Measurements from ENCODE around the gene BIRC7. TPM values are rescaled to one million over a fixed set of nuclear protein-coding genes. Genes with fewer than 3 reads are reported as not detected.
A peak's percentile ranks its signal among the peaks of the same experiment; 100 is the strongest.

Gene BIRC7
- total and polyA plus RNA-seq, 10 donors: 0.40 to 2.9 (median 1.2) TPM; not detected in 2

- Histone ChIP-seq H3K36me3 (no peaks in the 10 kb centered on the region), H3K27ac (peak overlapping the region in 6 of 8 donors; percentile 29 to 70 (median 62)), H3K27me3 (replicated peaks in 1 of 7) (peaks cover 0 to 54% (median 15%) of the 10 kb centered on the region in 7 donors), H3K4me3 (peak overlapping the region in 2 of 8 donors; percentile 7 to 46), H3K4me1 (peaks cover 0 to 62% (median 24%) of the 10 kb centered on the region in 6 donors), H3K9me3 (no peaks in the 10 kb centered on the region)
- WGBS, 5 donors: 49 to 68% (median 65%) methylated on average over 5 to 10 of the region's 10 CpGs; no CpG with 5 or more reads in 1 of the 5 donors
- intact Hi-C loops (cut with DNase I; ENCODE audit: low total_unique reads): no loop called here
- no peak for TF ChIP-seq POLR2A (IDR thresholded peaks at IDR 0.05)
- no peak for TF ChIP-seq POLR2AphosphoS5 (IDR thresholded peaks at IDR 0.05)
- TF ChIP-seq, protein P1, sequence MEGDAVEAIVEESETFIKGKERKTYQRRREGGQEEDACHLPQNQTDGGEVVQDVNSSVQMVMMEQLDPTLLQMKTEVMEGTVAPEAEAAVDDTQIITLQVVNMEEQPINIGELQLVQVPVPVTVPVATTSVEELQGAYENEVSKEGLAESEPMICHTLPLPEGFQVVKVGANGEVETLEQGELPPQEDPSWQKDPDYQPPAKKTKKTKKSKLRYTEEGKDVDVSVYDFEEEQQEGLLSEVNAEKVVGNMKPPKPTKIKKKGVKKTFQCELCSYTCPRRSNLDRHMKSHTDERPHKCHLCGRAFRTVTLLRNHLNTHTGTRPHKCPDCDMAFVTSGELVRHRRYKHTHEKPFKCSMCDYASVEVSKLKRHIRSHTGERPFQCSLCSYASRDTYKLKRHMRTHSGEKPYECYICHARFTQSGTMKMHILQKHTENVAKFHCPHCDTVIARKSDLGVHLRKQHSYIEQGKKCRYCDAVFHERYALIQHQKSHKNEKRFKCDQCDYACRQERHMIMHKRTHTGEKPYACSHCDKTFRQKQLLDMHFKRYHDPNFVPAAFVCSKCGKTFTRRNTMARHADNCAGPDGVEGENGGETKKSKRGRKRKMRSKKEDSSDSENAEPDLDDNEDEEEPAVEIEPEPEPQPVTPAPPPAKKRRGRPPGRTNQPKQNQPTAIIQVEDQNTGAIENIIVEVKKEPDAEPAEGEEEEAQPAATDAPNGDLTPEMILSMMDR (IDR thresholded peaks at IDR 0.05 in 8 of 11, conservative IDR thresholded peaks at IDR 0.05 in 3 of 11): no peak
- DNase-seq: no peak
Measured at GRCh38 chr20:63238031-63238430, 2.3 kb downstream of the BIRC7 start.

- Histone ChIP-seq H3K36me3 (no peaks in the 10 kb centered on the region), H3K9me3 (no peaks in the 10 kb centered on the region), H3K27ac (peak overlapping the region in 6 of 8 donors; percentile 29 to 70 (median 62)), H3K4me3 (peak overlapping the region in 2 of 8 donors; percentile 7 to 46), H3K4me1 (peaks cover 0 to 62% (median 24%) of the 10 kb centered on the region in 6 donors), H3K27me3 (replicated peaks in 1 of 7) (peaks cover 0 to 50% (median 11%) of the 10 kb centered on the region in 7 donors)
- WGBS, 5 donors: 37 to 51% (median 44%) methylated on average over 8 to 16 of the region's 16 CpGs
- TF ChIP-seq, protein P1 (IDR thresholded peaks at IDR 0.05 in 8 of 11, conservative IDR thresholded peaks at IDR 0.05 in 3 of 11): peak in 1 of 11 experiments; percentile 9
- TF ChIP-seq POLR2AphosphoS5 (IDR thresholded peaks at IDR 0.05) (peak; percentile 56 to 86 (median 80)), POLR2A (IDR thresholded peaks at IDR 0.05) (no peak)
- intact Hi-C loops (cut with DNase I; ENCODE audit: low total_unique reads): no loop called here
- DNase-seq: no peak
Measured at GRCh38 chr20:63238514-63239125, 2.9 kb downstream of the BIRC7 start.

DNA sequence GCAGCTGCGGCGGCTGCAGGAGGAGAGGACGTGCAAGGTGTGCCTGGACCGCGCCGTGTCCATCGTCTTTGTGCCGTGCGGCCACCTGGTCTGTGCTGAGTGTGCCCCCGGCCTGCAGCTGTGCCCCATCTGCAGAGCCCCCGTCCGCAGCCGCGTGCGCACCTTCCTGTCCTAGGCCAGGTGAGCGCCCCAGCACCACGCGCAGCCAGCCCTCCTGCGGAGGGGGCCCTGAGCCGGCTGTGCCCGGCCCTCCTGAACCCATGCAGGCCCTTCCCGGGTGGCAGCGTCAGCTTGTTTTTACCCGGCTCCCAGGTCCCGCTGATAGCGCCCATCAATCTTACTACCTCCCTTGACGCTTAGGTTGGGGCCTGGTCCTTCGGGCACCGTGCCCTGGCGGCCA lies 3.7 kb downstream of the BIRC7 start:
- TF ChIP-seq, protein P1 (IDR thresholded peaks at IDR 0.05 in 8 of 11, conservative IDR thresholded peaks at IDR 0.05 in 3 of 11): no peak
- TF ChIP-seq POLR2A (IDR thresholded peaks at IDR 0.05) (no peak), POLR2AphosphoS5 (IDR thresholded peaks at IDR 0.05) (no peak)
- H3K4me1 ChIP-seq: peaks cover 0 to 62% (median 22%) of the 10 kb centered on the region in 6 donors
- 88 to 93% (median 91%) methylated on average over 18 to 30 of the region's 30 CpGs for WGBS, 5 donors
- no peak overlapping the region for H3K4me3 ChIP-seq
- intact Hi-C loops (cut with DNase I; ENCODE audit: low total_unique reads): no loop called here
- peak overlapping the region in 3 of 8 donors; percentile 66 to 70 (median 69) for H3K27ac ChIP-seq
- no peak for DNase-seq
- H3K9me3 ChIP-seq: no peaks in the 10 kb centered on the region
- H3K36me3 ChIP-seq: no peaks in the 10 kb centered on the region
- peaks cover 0 to 50% (median 6%) of the 10 kb centered on the region in 7 donors for H3K27me3 ChIP-seq (replicated peaks in 1 of 7)

DNA sequence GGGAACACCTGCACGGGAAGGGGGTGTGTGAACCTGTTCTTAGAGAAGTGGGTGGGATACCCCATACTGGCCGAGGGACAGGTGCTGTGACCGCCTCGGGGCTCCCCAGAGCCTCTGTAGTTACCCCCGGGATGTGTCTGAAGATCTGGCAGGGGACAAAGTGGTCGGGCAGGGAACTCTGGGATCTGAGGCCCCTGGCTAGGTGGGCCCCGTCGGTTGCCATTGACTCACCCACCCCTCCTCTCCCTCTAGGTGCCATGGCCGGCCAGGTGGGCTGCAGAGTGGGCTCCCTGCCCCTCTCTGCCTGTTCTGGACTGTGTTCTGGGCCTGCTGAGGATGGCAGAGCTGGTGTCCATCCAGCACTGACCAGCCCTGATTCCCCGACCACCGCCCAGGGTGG lies 4.3 kb downstream of the BIRC7 start:
- peak overlapping the region in 1 of 8 donors; percentile 57 for H3K27ac ChIP-seq
- no peak overlapping the region for H3K4me3 ChIP-seq
- peaks cover 0 to 50% (median under 1%) of the 10 kb centered on the region in 7 donors for H3K27me3 ChIP-seq (replicated peaks in 1 of 7)
- DNase-seq: no peak
- intact Hi-C loops (cut with DNase I; ENCODE audit: low total_unique reads): no loop called here
- TF ChIP-seq POLR2AphosphoS5 (IDR thresholded peaks at IDR 0.05): no peak
- TF ChIP-seq POLR2A (IDR thresholded peaks at IDR 0.05): no peak
- TF ChIP-seq, protein P1 (IDR thresholded peaks at IDR 0.05 in 8 of 11, conservative IDR thresholded peaks at IDR 0.05 in 3 of 11): no peak
- WGBS, 5 donors: 86 to 96% (median 88%) methylated on average over 3 to 11 of the region's 11 CpGs
- H3K4me1 ChIP-seq: peaks cover 0 to 58% (median 20%) of the 10 kb centered on the region in 6 donors
- H3K36me3 ChIP-seq: no peaks in the 10 kb centered on the region
- no peaks in the 10 kb centered on the region for H3K9me3 ChIP-seq
